ENCODE results near the gene ACTG1.

ACTG1 gene

GRCh38 chr17:81498953-81499600, 13.5 kb downstream of the ACTG1 start:
- in situ Hi-C loops (cut with HindIII; ENCODE audit: low sequenced_read_pairs): no loop called here
- no peak for DNase-seq (ENCODE audit: low read depth)
- H3K4me3 ChIP-seq (ENCODE audit: low read depth, low read length): no peak overlapping the region
- TF ChIP-seq CTCF (IDR thresholded peaks at IDR 0.05; ENCODE audit: low read depth, low read length, missing control alignments): no peak

- H3K4me3 ChIP-seq (ENCODE audit: low read depth, low read length): no peak overlapping the region
- DNase-seq (ENCODE audit: low read depth): no peak
- in situ Hi-C loops (cut with HindIII; ENCODE audit: low sequenced_read_pairs): no loop called here
- no peak for TF ChIP-seq CTCF (IDR thresholded peaks at IDR 0.05; ENCODE audit: low read depth, low read length, missing control alignments)
These were observed 17.8 kb downstream of the ACTG1 start for GRCh38 chr17:81494626-81495377.

GRCh38 chr17:81493198-81494038, 19.2 kb downstream of the ACTG1 start:
- in situ Hi-C loops (cut with HindIII; ENCODE audit: low sequenced_read_pairs): no loop called here
- no peak for DNase-seq (ENCODE audit: low read depth)
- TF ChIP-seq CTCF (IDR thresholded peaks at IDR 0.05; ENCODE audit: low read depth, low read length, missing control alignments): no peak
- H3K4me3 ChIP-seq (ENCODE audit: low read depth, low read length): no peak overlapping the region

DNA sequence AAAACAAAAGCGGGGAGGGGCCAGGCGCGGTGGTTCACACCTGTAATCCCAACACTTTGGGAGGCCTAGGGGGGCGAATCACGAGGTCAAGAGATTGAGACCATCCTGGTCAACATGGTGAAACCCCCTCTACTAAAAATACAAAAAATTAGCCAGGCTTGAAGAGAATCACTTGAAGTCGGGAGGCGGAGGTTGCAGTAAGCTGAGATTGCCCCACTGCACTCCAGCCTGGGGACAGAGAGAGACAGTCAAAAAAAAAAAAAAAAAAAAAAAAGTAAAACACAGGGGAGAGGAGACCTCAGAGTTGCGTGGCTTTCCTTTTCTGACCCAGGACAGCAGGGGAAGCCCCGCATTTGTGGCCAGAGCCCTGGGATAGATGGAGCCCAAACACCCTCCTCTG, 19.9 kb downstream of the ACTG1 start:
- H3K4me3 ChIP-seq (ENCODE audit: low read depth, low read length): no peak overlapping the region
- in situ Hi-C loops (cut with HindIII; ENCODE audit: low sequenced_read_pairs): no loop called here
- TF ChIP-seq CTCF (IDR thresholded peaks at IDR 0.05; ENCODE audit: low read depth, low read length, missing control alignments): no peak
- DNase-seq (ENCODE audit: low read depth): no peak

- no peak overlapping the region for H3K4me3 ChIP-seq (ENCODE audit: low read depth, low read length)
- in situ Hi-C loops (cut with HindIII; ENCODE audit: low sequenced_read_pairs): no loop called here
- no peak for TF ChIP-seq CTCF (IDR thresholded peaks at IDR 0.05; ENCODE audit: low read depth, low read length, missing control alignments)
- DNase-seq (ENCODE audit: low read depth): no peak
These were observed 20.4 kb downstream of the ACTG1 start for GRCh38 chr17:81492202-81492601.

GRCh38 chr17:81491761-81492160, 20.8 kb downstream of the ACTG1 start:
- in situ Hi-C loops (cut with HindIII; ENCODE audit: low sequenced_read_pairs): no loop called here
- TF ChIP-seq CTCF (IDR thresholded peaks at IDR 0.05; ENCODE audit: low read depth, low read length, missing control alignments): no peak
- no peak overlapping the region for H3K4me3 ChIP-seq (ENCODE audit: low read depth, low read length)
- DNase-seq (ENCODE audit: low read depth): no peak
